Measurements from ENCODE around the gene R3HDM2. TPM values are rescaled to one million over a fixed set of nuclear protein-coding genes. Genes with fewer than 3 reads are reported as not detected.
"Not testable (repeated sequence)": the region's sequence is repeated elsewhere in the genome, so short reads cannot be mapped to it uniquely, and the experiment has no call there.

The R3HDM2 gene
- total RNA-seq, 1 experiment from 2014 or later, result 24.4 TPM

DNA sequence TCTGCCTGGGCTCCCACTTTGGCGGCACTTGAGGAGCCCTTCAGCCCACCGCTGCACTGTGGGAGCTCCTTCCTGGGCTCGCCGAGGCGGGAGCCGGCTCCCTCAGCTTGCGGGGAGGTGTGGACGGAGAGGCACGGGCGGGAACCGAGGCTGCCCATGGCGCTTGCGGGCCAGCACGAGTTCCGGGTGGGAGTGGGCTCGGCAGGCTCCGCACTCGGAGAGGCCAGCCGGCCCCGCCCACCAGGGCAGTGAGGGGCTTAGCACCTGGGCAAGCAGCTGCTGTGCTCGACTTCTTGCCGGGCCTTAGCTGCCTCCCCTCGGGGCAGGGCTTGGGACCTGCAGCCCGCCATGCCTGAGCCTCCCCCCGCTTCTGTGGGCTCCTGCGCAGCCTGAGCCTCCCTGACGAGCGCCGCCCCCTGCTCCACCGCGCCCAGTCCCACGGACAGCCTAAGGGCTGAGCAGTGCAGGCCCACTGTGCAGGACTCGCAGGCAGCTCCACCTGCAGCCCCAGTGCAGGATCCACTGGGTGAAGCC, 44.6 kb downstream of the R3HDM2 start:
- no peak for DNase-seq (ENCODE audit: extremely low read depth, low read depth)

DNA sequence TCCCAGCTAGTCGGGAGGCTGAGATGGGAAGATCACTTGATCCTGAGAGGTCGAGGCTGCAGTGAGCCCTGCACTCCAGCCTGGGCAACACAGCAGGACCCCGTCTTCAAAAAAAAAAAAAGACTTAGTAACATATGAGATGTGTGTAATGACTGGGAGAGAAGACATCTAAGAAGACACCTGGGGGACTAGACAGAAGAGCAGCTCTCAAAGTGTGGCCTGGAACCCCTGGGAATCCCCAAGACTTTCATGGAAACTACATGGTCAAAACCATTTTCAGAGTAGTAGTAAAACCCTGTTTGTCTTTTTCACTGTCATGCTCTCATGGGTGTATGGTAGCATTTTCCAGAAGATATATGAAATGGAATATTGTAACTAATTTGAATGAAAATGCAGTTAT, 45.3 kb downstream of the R3HDM2 start:
- DNase-seq (ENCODE audit: extremely low read depth, low read depth), result no peak

DNA sequence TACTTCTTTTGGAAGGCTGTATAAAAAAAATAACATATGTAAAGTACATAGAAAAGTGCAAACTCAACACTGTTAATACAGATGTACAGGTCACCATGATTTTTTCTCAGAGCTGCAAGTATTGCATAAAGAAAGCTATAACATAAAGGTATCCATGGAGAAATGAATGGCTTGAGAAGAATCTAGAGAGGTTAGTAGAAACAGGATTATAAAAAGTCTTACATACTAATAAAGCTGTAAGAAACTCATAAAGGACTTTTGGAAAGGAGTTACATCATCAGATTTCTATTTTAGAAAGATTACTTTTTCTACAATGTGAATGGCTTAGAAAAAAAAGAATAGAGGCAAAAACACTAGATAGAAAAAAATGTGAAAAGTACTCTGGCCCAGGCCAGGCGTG, 46.4 kb downstream of the R3HDM2 start:
- no peak for DNase-seq (ENCODE audit: extremely low read depth, low read depth)

DNA sequence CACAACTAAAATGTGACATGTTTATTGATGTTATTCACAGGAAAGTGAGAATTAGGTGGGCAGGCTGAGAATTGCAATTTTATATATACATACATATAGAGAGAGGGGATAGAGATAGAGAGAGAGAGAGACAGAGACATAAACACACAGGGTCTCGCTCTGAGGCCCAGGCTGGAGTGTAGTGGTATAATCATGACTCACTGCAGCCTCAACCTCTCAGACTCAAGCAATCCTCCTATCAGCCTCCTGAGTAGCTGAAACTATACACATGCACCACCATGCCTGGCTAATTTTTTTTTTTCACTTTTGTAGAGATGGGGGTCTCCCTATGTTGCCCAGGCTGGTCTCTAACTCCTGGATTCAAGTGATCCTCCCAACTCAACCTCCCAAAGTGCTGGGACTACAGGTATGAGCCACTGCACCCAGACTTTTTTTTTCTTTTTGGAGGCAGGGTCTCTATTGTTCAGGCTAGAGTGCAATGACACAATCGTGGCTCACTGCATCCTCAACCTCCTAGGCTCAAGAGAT, 49.1 kb downstream of the R3HDM2 start:
- no peak for DNase-seq (ENCODE audit: extremely low read depth, low read depth)

DNA sequence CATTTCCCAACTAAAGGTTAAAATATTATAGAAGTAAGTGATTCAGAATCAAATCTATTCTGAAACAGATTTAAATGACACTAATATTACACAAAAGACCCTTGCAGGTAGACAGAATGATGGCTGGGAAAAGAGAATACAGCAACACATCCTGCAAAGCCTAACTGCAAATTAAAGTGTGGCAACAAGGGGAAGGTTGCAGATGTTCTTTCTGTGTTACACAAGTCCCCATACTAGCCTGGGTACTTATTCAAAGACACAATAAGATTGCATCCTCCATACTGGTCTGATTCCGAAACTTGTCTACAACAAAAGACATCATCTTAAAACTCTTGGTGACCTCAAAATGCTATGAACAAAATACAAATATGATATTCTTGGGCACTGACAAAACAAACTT, 50.5 kb downstream of the R3HDM2 start:
- DNase-seq (ENCODE audit: extremely low read depth, low read depth), result no peak

GRCh38 chr12:57377103-57377840, 53.6 kb downstream of the R3HDM2 start:
- no peak for DNase-seq (ENCODE audit: extremely low read depth, low read depth)

GRCh38 chr12:57372233-57372632, 58.6 kb downstream of the R3HDM2 start:
- DNase-seq (ENCODE audit: extremely low read depth, low read depth), result no peak

DNA sequence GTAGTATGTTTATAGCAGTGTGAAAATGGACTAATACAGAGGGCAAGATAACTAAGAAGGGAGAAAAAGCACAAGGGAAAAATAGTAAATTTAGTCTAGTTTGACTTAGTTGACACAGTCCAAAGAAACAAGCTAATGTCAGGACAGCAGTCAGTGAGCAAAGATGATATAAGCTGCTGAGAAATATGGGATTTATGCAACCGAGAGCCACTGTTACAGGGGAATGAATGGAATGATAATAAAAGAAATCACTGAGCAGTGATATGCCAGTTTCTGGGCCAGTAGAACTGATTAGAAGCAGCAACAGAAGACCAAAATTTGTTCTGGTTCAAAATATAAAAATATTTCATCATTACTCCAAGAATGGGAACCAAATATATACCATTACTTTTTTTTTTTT, 60.1 kb downstream of the R3HDM2 start:
- DNase-seq (ENCODE audit: extremely low read depth, low read depth), result no peak

- DNase-seq (ENCODE audit: extremely low read depth, low read depth), result no peak
Measured at GRCh38 chr12:57370072-57370471, 60.8 kb downstream of the R3HDM2 start.

GRCh38 chr12:57369202-57369601, 61.6 kb downstream of the R3HDM2 start:
- no peak for DNase-seq (ENCODE audit: extremely low read depth, low read depth)

- no peak for DNase-seq (ENCODE audit: extremely low read depth, low read depth)
Measured at GRCh38 chr12:57368349-57369095, 62.3 kb downstream of the R3HDM2 start.

GRCh38 chr12:57367121-57367520, 63.7 kb downstream of the R3HDM2 start:
- no peak for DNase-seq (ENCODE audit: extremely low read depth, low read depth)

DNA sequence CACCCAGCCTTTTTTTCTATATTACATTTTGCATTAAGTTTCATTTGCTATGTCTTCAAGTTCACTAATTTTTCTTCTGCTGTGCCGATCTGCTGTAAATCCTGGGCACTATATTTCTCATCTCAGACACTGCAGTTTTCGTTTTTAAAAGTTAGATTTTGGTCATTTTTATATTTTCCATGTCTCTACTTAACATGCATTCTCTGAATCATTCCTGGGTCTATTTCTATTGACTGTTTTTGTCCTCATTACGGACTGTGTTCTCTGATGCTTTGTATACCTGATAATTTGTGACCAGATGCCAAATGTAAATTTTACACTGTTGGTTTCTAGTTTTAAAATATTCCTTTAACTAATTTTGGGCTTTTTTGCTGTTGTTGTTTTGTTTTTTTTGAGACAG, 64.5 kb downstream of the R3HDM2 start:
- DNase-seq (ENCODE audit: extremely low read depth, low read depth), result no peak

GRCh38 chr12:57364156-57364555, 66.7 kb downstream of the R3HDM2 start:
- DNase-seq (ENCODE audit: extremely low read depth, low read depth), result not testable (repeated sequence)

DNA sequence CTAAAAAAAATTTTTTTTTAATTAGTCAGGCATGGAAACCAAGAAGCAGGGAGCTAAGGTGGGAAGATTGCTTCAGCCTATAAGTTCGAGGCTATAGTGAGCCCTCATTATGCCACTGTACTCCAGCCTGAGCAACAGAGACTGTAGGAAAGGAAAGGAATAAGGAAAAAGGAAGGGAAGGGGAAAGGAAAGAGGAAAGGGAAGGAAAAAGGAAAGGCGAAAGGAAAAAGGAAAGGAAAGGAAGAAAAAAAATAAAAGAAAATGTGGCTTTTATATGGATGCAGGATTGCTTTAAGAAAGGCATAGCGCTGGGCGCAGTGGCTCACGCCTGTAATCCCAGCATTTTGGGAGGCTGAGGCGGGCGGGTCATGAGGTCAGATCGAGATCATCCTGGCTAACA, 70.4 kb downstream of the R3HDM2 start:
- no peak for DNase-seq (ENCODE audit: extremely low read depth, low read depth)

GRCh38 chr12:57358646-57359045, 72.2 kb downstream of the R3HDM2 start:
- no peak for DNase-seq (ENCODE audit: extremely low read depth, low read depth)

GRCh38 chr12:57355734-57356133, 75.1 kb downstream of the R3HDM2 start:
- DNase-seq (ENCODE audit: extremely low read depth, low read depth), result no peak

DNA sequence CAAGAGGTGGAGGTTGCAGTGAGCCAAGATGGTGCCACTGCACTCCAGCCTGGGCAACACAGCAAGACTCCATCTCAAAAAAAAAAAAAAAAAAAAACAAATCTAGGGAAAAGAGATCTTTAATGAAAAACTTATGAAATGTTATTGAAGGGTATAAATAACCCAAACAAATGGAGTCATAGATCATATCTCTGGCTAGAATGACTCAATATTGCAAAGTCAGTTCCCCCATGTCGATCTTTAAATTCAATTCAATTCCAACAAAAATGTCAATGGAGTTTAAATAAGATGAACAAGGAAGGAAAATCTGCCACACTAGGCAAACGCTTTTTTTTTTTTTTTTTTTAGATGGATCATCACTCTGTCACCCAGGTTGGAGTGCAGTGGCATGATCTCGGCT, 78.7 kb downstream of the R3HDM2 start:
- DNase-seq (ENCODE audit: extremely low read depth, low read depth), result no peak

DNA sequence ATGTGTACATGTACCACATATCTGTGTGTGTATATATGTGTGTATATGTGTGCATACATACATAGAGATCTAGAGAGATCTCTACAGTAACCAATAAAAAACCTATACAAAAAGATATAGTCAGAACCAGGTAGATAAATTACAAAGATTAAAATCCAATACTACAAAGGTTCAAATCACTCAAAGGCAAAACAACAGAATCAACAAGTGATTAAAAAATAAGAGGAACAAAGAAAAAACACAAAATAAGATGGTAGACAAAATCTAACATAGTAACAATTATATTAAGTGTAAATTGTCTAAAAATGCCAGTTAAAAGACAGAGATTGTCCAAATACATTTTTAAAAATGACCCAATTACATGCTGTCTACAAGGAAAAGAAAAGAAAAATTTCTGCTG, 83.6 kb downstream of the R3HDM2 start:
- DNase-seq (ENCODE audit: extremely low read depth, low read depth), result no peak

DNA sequence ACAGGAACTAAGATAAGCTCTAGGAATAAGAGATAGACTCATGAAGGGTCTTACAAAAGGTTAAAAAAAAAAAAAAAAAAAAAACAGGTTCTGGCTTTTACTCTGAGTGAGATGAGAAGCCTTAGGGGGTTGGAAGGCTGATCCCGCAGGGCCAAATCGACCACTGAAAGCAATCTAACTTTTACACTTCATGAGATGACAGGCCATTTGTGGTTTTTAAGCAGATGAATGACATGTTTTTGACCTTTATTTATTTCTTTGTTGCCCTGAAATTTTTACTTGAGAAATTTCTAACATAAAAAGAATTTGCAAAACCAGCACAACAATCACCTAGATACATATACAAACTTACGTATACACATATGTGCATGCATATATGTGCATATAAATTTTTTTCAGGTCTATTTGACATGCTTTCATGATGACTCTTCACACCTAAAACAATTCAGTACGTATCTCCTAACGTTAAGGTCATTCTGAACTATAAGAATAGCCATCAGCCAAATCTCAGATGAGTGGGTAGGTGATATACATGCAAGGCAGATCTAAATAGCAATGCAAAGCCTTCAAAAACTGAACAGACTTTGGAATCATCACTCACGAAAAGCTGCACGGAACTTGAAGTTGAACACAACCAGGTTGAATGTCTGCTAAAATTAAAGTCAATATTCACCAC, 87.0 kb downstream of the R3HDM2 start:
- no peak for DNase-seq (ENCODE audit: extremely low read depth, low read depth)

- no peak for DNase-seq (ENCODE audit: extremely low read depth, low read depth)
Measured at GRCh38 chr12:57342207-57342691, 88.6 kb downstream of the R3HDM2 start.

Data from NCI-H460 (cell line).